HepG2 (cell line): ENCODE data around the gene ZCCHC3. TPM values are rescaled to one million over a fixed set of nuclear protein-coding genes. Genes with fewer than 3 reads are reported as not detected.

Experiments used
- EEA1 ChIP-seq: sonication (generic); formaldehyde crosslinking; IDR thresholded peaks from 2 replicates; pipeline ENCODE4 v1.5.1; 2020; ENCODE audit warnings: mild to moderate bottlenecking, missing genetic modification reagents, borderline replicate concordance
- GZF1 ChIP-seq: sonication (generic); formaldehyde crosslinking; IDR thresholded peaks from 2 replicates; pipeline ENCODE4 v1.5.1; 2020; ENCODE audit warnings: mild to moderate bottlenecking, missing genetic modification reagents
- HNF1B ChIP-seq: sonication (generic); formaldehyde crosslinking; IDR thresholded peaks from 2 replicates; pipeline ENCODE4 v1.5.1; 2020; ENCODE audit warnings: mild to moderate bottlenecking, moderate library complexity, missing genetic modification reagents
- LCORL ChIP-seq, 2 experiments: fragments of 450-650 bp in 1 of 2; sonication (generic) in 1 of 2; formaldehyde crosslinking in 1 of 2; IDR thresholded peaks; 2 replicates each; pipeline versions ENCODE4 v1.5.0 to v1.6.1; 2017 to 2020; ENCODE audit warnings: antibody characterized with exemption in 1 of 2, missing genetic modification reagents in 1 of 2
- NCOA2 ChIP-seq: sonication (generic); formaldehyde crosslinking; IDR thresholded peaks from 2 replicates; pipeline ENCODE4 v1.8.0; 2022; ENCODE audit warnings: inconsistent platforms
- NFIC ChIP-seq: IDR thresholded peaks from 2 replicates; pipeline ENCODE4 v1.6.1; 2012; ENCODE audit warnings: mild to moderate bottlenecking, low read length, inconsistent platforms
- PAF1 ChIP-seq: IDR thresholded peaks from 2 replicates; pipeline ENCODE4 v1.6.1; 2016; ENCODE audit warnings: missing genetic modification reagents, missing compliant biosample characterization
- PBX3 ChIP-seq: sonication (generic); formaldehyde crosslinking; IDR thresholded peaks from 2 replicates; pipeline ENCODE4 v1.8.1; 2023; ENCODE audit warnings: missing genetic modification reagents, inconsistent platforms, borderline replicate concordance
- TAF15 ChIP-seq: fragments of 200-400 bp; formaldehyde crosslinking; IDR thresholded peaks from one replicate; pipeline ENCODE4 v1.6.1; 2018; ENCODE audit warnings: mild to moderate bottlenecking, low read depth, low read length; ENCODE audit not compliant: poor library complexity, severe bottlenecking
- TCF12 ChIP-seq, 2 experiments: fragments of 450-650 bp in 1 of 2; sonication (generic) in 1 of 2; formaldehyde crosslinking in 1 of 2; IDR thresholded peaks; 2 replicates each; pipeline versions ENCODE4 v1.6.1 to v1.8.0; 2017 to 2022; ENCODE audit warnings: antibody characterized with exemption in 1 of 2, mild to moderate bottlenecking in 1 of 2, missing genetic modification reagents in 1 of 2, moderate library complexity in 1 of 2
- TOE1 ChIP-seq: sonication (generic); formaldehyde crosslinking; IDR thresholded peaks from 2 replicates; pipeline ENCODE4 v1.4.0; 2020; ENCODE audit warnings: mild to moderate bottlenecking, missing genetic modification reagents
- ZNF644 ChIP-seq: IDR thresholded peaks from 2 replicates; pipeline ENCODE4 v1.6.1; 2016; ENCODE audit warnings: low read depth
- ZNF672 ChIP-seq: sonication (generic); formaldehyde crosslinking; IDR thresholded peaks from 2 replicates; pipeline ENCODE4 v1.8.1; 2022; ENCODE audit warnings: missing genetic modification reagents
- ZNF678 ChIP-seq: sonication (generic); formaldehyde crosslinking; IDR thresholded peaks from 2 replicates; pipeline ENCODE4 v1.4.0; 2020; ENCODE audit warnings: mild to moderate bottlenecking, missing genetic modification reagents
- ZNF709 ChIP-seq: sonication (generic); formaldehyde crosslinking; IDR thresholded peaks from 2 replicates; pipeline ENCODE4 v1.5.0; 2020; ENCODE audit warnings: mild to moderate bottlenecking, missing genetic modification reagents
- ZNF746 ChIP-seq: sonication (generic); formaldehyde crosslinking; IDR thresholded peaks from 2 replicates; pipeline ENCODE4 v1.8.0; 2022; ENCODE audit warnings: mild to moderate bottlenecking, missing genetic modification reagents
- ZNF816 ChIP-seq: sonication (generic); formaldehyde crosslinking; IDR thresholded peaks from 2 replicates; pipeline ENCODE4 v1.8.0; 2022; ENCODE audit warnings: missing genetic modification reagents, mild to moderate bottlenecking, borderline replicate concordance
- polyA plus RNA-seq, 8 experiments: library from polyadenylated mRNA; depleted of rRNA in 3 of 8; stranded (reverse) in 7 of 8; unstranded in 1 of 8; fragments of >200 nt; fragmentation: Illumina TruSeq in 4 of 8; extraction: Trizol in 4 of 8; gene quantifications; 2 replicates each; pipeline versions ENCODE4 v1.2.1 to v1.2.3, GENCODE V29; 2011 to 2016; ENCODE audit warnings: low read depth in 4 of 8, missing spikeins in 1 of 8, mixed read lengths in 1 of 8; ENCODE audit not compliant: insufficient read depth in 1 of 8
- total RNA-seq, 5 experiments: library from RNA; depleted of rRNA; stranded (reverse); fragments of >200 nt; fragmentation: Illumina TruSeq; extraction: Trizol; gene quantifications; 2 replicates each; pipeline ENCODE4 v1.2.3, GENCODE V29; 2016; ENCODE audit warnings: low read depth in 1 of 5
- TF ChIP-seq, protein P1 (sequence below): sonication (generic); formaldehyde crosslinking; IDR thresholded peaks from 2 replicates; pipeline ENCODE4 v1.5.0; 2020; ENCODE audit warnings: missing genetic modification reagents
- TF ChIP-seq, protein P2 (sequence below): sonication (generic); formaldehyde crosslinking; IDR thresholded peaks from 2 replicates; pipeline ENCODE4 v1.9.0; 2022; ENCODE audit warnings: low read depth, missing genetic modification reagents
- TF ChIP-seq, protein P3 (sequence below): sonication (generic); formaldehyde crosslinking; IDR thresholded peaks from 2 replicates; pipeline ENCODE4 v1.5.0; 2020; ENCODE audit warnings: mild to moderate bottlenecking, missing genetic modification reagents, moderate library complexity

The ZCCHC3 gene
- total and polyA plus RNA-seq, 2 of the 13 experiments (the other 11 are each of a cell fraction or from before 2014, with no cell fraction given), result 46.6 to 63.0 TPM

GRCh38 chr20:330233-331149 is 33.1 kb downstream of the ZCCHC3 start (continued):
- TF ChIP-seq, protein P1, sequence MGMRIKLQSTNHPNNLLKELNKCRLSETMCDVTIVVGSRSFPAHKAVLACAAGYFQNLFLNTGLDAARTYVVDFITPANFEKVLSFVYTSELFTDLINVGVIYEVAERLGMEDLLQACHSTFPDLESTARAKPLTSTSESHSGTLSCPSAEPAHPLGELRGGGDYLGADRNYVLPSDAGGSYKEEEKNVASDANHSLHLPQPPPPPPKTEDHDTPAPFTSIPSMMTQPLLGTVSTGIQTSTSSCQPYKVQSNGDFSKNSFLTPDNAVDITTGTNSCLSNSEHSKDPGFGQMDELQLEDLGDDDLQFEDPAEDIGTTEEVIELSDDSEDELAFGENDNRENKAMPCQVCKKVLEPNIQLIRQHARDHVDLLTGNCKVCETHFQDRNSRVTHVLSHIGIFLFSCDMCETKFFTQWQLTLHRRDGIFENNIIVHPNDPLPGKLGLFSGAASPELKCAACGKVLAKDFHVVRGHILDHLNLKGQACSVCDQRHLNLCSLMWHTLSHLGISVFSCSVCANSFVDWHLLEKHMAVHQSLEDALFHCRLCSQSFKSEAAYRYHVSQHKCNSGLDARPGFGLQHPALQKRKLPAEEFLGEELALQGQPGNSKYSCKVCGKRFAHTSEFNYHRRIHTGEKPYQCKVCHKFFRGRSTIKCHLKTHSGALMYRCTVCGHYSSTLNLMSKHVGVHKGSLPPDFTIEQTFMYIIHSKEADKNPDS, result no peak
- no peak for TF ChIP-seq ZNF644 (CRISPR knock-in tag)
- no peak for TF ChIP-seq ZNF678
- TF ChIP-seq, protein P2, sequence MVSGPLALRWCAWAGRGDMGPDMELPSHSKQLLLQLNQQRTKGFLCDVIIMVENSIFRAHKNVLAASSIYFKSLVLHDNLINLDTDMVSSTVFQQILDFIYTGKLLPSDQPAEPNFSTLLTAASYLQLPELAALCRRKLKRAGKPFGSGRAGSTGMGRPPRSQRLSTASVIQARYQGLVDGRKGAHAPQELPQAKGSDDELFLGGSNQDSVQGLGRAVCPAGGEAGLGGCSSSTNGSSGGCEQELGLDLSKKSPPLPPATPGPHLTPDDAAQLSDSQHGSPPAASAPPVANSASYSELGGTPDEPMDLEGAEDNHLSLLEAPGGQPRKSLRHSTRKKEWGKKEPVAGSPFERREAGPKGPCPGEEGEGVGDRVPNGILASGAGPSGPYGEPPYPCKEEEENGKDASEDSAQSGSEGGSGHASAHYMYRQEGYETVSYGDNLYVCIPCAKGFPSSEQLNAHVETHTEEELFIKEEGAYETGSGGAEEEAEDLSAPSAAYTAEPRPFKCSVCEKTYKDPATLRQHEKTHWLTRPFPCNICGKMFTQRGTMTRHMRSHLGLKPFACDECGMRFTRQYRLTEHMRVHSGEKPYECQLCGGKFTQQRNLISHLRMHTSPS (CRISPR knock-in tag), result peak; percentile 27; the same call in 1 of the 2 replicates
- TF ChIP-seq ZNF746 (CRISPR knock-in tag), result no peak
- no peak for TF ChIP-seq LCORL (IDR thresholded peaks at IDR 0.05)
- peak; percentile 44; the same call in 1 of the 2 replicates for TF ChIP-seq LCORL (CRISPR knock-in tag; IDR thresholded peaks at IDR 0.05)
- TF ChIP-seq ZNF672, result no peak
- TF ChIP-seq ZNF709 (CRISPR knock-in tag), result no peak
- TF ChIP-seq TCF12 (IDR thresholded peaks at IDR 0.05), result no peak
- no peak for TF ChIP-seq TCF12 (CRISPR knock-in tag; IDR thresholded peaks at IDR 0.05)
- peak; percentile 74 for TF ChIP-seq HNF1B (CRISPR knock-in tag)
- no peak for TF ChIP-seq GZF1
- 0 out of 2 replicates have a peak, but pooled peaks have one; percentile 56 for TF ChIP-seq PAF1
- TF ChIP-seq, protein P3, sequence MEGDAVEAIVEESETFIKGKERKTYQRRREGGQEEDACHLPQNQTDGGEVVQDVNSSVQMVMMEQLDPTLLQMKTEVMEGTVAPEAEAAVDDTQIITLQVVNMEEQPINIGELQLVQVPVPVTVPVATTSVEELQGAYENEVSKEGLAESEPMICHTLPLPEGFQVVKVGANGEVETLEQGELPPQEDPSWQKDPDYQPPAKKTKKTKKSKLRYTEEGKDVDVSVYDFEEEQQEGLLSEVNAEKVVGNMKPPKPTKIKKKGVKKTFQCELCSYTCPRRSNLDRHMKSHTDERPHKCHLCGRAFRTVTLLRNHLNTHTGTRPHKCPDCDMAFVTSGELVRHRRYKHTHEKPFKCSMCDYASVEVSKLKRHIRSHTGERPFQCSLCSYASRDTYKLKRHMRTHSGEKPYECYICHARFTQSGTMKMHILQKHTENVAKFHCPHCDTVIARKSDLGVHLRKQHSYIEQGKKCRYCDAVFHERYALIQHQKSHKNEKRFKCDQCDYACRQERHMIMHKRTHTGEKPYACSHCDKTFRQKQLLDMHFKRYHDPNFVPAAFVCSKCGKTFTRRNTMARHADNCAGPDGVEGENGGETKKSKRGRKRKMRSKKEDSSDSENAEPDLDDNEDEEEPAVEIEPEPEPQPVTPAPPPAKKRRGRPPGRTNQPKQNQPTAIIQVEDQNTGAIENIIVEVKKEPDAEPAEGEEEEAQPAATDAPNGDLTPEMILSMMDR (CRISPR knock-in tag), result peak; percentile 96
- TF ChIP-seq PBX3 (CRISPR knock-in tag), result no peak
- no peak for TF ChIP-seq NCOA2 (CRISPR knock-in tag)
- no peak for TF ChIP-seq TAF15
- no peak for TF ChIP-seq ZNF816
- TF ChIP-seq TOE1 (CRISPR knock-in tag), result no peak; the same call in 1 of the 2 replicates
- TF ChIP-seq EEA1 (CRISPR knock-in tag), result no peak
- TF ChIP-seq NFIC, result no peak
